OCI-LY3 (cell line): Measurements from ENCODE around the gene GAPT.

Experiments
- H2AFZ ChIP-seq: fragments of 200-600, 300-600 bp; shearing (Covaris generic); 2 replicates; pipeline ENCODE4 v1.6.0; 2014; ENCODE audit warnings: antibody characterized with exemption, low read depth, low read length
- H3K27ac ChIP-seq: fragments of 200-600, 300-600 bp; sonication (generic); 2 replicates; pipeline ENCODE4 v1.5.1; 2014; ENCODE audit warnings: mild to moderate bottlenecking, low read length, moderate library complexity, mixed read lengths
- H3K27me3 ChIP-seq: fragments of 200-600, 300-600 bp; sonication (generic); 2 replicates; pipeline ENCODE4 v1.6.1; 2014; ENCODE audit warnings: low read depth, low read length, mixed read lengths
- H3K36me3 ChIP-seq: fragments of 200-600, 300-600 bp; sonication (generic); replicated peaks from 2 replicates; pipeline ENCODE3; 2014; ENCODE audit warnings: low read depth, low read length, mixed read lengths
- H3K4me1 ChIP-seq: fragments of 300-600, 200-600 bp; sonication (generic); 2 replicates; pipeline ENCODE4 v1.6.1; 2014; ENCODE audit warnings: low read length, mixed read lengths
- H3K4me2 ChIP-seq: fragments of 200-600, 300-600 bp; sonication (generic); 2 replicates; pipeline ENCODE4 v1.6.1; 2014; ENCODE audit warnings: low read length, mixed read lengths
- H3K4me3 ChIP-seq: fragments of 300-600, 200-600 bp; sonication (generic); 2 replicates; pipeline ENCODE4 v1.5.1; 2014; ENCODE audit warnings: antibody characterized with exemption, mild to moderate bottlenecking, low read length, moderate library complexity
- H3K79me2 ChIP-seq: fragments of 300-600, 200-600 bp; shearing (Covaris generic); 2 replicates; pipeline ENCODE4 v1.6.1; 2014; ENCODE audit warnings: mild to moderate bottlenecking, low read length, mixed read lengths
- H3K9ac ChIP-seq: fragments of 300-600, 200-600 bp; shearing (Covaris generic); 2 replicates; pipeline ENCODE4 v1.6.0; 2014; ENCODE audit warnings: mild to moderate bottlenecking, low read length, moderate library complexity
- H3K9me3 ChIP-seq: fragments of 200-600, 300-600 bp; shearing (Covaris generic); 2 replicates; pipeline ENCODE4 v1.6.1; 2014; ENCODE audit warnings: low read length, mixed read lengths; ENCODE audit not compliant: insufficient read depth
- H4K20me1 ChIP-seq: fragments of 200-600, 300-600 bp; sonication (generic); 2 replicates; pipeline ENCODE4 v1.6.1; 2016; ENCODE audit warnings: low read length, mixed read lengths; ENCODE audit not compliant: insufficient read depth
- EZH2phosphoT487 ChIP-seq: fragments of 200-600 bp; shearing (Covaris generic); IDR thresholded peaks from 2 replicates; pipeline ENCODE4 v1.6.1; 2018; ENCODE audit warnings: antibody characterized with exemption, mixed run types, low read depth
- TF ChIP-seq, protein P1 (sequence below): fragments of 200-600, 300-600 bp; sonication (generic); IDR thresholded peaks from 2 replicates; pipeline ENCODE4 v1.5.1; 2014; ENCODE audit warnings: antibody characterized with exemption, low read length, low read depth

GAPT gene

GRCh38 chr5:58456026-58456425, 35.2 kb upstream of the GAPT start:
- Histone ChIP-seq H3K36me3 (no peaks in the 10 kb centered on the region), H3K79me2 (no peaks in the 10 kb centered on the region)

DNA sequence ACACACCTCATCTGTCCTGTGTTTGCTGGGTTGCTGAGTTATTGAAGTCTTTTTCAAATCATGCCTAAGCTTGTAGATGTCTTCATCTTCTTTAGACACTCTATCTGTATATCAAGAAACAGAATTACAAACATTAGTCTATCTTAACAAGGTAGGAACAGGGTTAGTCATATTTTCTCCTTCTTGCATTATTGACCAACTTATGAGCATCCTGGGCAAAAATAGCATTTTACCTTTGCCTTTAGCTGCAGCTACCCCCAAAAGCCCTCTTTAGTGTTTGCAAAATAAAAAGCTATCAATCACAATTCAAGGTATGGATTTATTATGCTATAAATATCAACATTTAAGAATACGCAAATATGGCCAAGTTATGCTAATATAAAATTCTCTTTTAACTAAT, 34.7 kb upstream of the GAPT start:
- no peak overlapping the region for H2AFZ ChIP-seq
- no peak overlapping the region for H3K27ac ChIP-seq
- H4K20me1 ChIP-seq, result no peaks in the 10 kb centered on the region
- H3K79me2 ChIP-seq, result no peaks in the 10 kb centered on the region
- no peak overlapping the region for H3K4me2 ChIP-seq
- no peaks in the 10 kb centered on the region for H3K36me3 ChIP-seq
- H3K4me3 ChIP-seq, result no peak overlapping the region
- H3K27me3 ChIP-seq, result no peaks in the 10 kb centered on the region
- no peaks in the 10 kb centered on the region for H3K9me3 ChIP-seq
- no peak overlapping the region for H3K9ac ChIP-seq
- no peak for TF ChIP-seq EZH2phosphoT487
- TF ChIP-seq, protein P1, sequence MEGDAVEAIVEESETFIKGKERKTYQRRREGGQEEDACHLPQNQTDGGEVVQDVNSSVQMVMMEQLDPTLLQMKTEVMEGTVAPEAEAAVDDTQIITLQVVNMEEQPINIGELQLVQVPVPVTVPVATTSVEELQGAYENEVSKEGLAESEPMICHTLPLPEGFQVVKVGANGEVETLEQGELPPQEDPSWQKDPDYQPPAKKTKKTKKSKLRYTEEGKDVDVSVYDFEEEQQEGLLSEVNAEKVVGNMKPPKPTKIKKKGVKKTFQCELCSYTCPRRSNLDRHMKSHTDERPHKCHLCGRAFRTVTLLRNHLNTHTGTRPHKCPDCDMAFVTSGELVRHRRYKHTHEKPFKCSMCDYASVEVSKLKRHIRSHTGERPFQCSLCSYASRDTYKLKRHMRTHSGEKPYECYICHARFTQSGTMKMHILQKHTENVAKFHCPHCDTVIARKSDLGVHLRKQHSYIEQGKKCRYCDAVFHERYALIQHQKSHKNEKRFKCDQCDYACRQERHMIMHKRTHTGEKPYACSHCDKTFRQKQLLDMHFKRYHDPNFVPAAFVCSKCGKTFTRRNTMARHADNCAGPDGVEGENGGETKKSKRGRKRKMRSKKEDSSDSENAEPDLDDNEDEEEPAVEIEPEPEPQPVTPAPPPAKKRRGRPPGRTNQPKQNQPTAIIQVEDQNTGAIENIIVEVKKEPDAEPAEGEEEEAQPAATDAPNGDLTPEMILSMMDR, result no peak
- 0 out of 2 replicates have a peak, but pooled peaks cover 4% of the 10 kb centered on the region for H3K4me1 ChIP-seq

More at GRCh38 chr5:58456026-58456425, 35.2 kb upstream of the GAPT start:
- Histone ChIP-seq H3K27me3 (no peaks in the 10 kb centered on the region), H3K9ac (no peak overlapping the region), H2AFZ (no peak overlapping the region), H3K4me2 (no peak overlapping the region), H3K4me1 (no peaks in the 10 kb centered on the region), H3K9me3 (no peaks in the 10 kb centered on the region), H3K27ac (no peak overlapping the region), H4K20me1 (no peaks in the 10 kb centered on the region), H3K4me3 (no peak overlapping the region)
- TF ChIP-seq, protein P1, result no peak
- no peak for TF ChIP-seq EZH2phosphoT487

GRCh38 chr5:58457050-58457449, 34.2 kb upstream of the GAPT start:
- H3K9me3 ChIP-seq, result no peaks in the 10 kb centered on the region
- H2AFZ ChIP-seq, result no peak overlapping the region
- H3K27me3 ChIP-seq, result no peaks in the 10 kb centered on the region
- H3K4me3 ChIP-seq, result no peak overlapping the region
- H3K27ac ChIP-seq, result no peak overlapping the region
- TF ChIP-seq, protein P1, result no peak
- TF ChIP-seq EZH2phosphoT487, result no peak
- no peaks in the 10 kb centered on the region for H3K36me3 ChIP-seq
- no peaks in the 10 kb centered on the region for H3K79me2 ChIP-seq
- no peak overlapping the region for H3K4me2 ChIP-seq
- peaks cover 8% of the 10 kb centered on the region; the same call in 1 of the 2 replicates for H3K4me1 ChIP-seq
- no peaks in the 10 kb centered on the region for H4K20me1 ChIP-seq
- H3K9ac ChIP-seq, result no peak overlapping the region

DNA sequence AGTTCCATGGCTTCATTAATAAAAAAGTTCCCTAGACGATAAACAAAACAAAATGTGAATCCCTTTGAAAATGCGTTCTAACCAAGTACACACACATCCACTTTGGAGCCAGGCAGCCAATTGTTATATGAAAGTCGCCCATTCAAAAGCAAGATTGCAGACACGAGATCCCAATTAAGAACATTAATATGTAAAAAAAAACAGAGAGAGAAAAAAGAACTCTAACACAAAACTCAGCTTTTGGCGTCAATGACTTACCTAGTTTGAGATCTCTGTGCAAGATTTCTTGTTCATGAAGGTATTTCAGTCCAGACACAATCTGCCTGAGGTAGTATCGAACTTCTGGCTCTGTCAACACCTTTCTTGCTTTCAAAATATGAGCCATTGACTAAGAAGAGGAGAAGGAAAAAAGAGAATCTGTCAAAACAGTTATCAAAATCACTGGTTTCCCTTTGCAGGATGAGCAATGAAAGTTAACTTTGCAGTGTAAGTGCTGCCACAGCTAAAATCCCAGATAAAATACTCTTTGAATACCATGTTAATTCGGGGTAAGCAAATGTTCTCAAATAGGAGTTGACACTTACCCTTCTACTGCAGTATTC, 33.0 kb upstream of the GAPT start:
- Histone ChIP-seq H3K27ac (no peak overlapping the region), H3K9me3 (no peaks in the 10 kb centered on the region), H3K79me2 (no peaks in the 10 kb centered on the region), H3K36me3 (no peaks in the 10 kb centered on the region), H2AFZ (no peak overlapping the region), H3K4me2 (no peak overlapping the region), H4K20me1 (no peaks in the 10 kb centered on the region), H3K9ac (no peak overlapping the region), H3K4me1 (peaks cover 13% of the 10 kb centered on the region), H3K4me3 (no peak overlapping the region), H3K27me3 (no peaks in the 10 kb centered on the region)
- no peak for TF ChIP-seq EZH2phosphoT487
- TF ChIP-seq, protein P1, result no peak
